22Rv1 (cell line): Measurements from ENCODE around the gene RAD51B.

Source experiments
- H3K27ac ChIP-seq: fragments of 450-650 bp; 2 replicates; pipeline ENCODE4 v1.5.1; 2017
- CTCF ChIP-seq: fragments of 450-650 bp; IDR thresholded peaks from 2 replicates; pipeline ENCODE4 v1.5.1; 2017; ENCODE audit warnings: mild to moderate bottlenecking
- ZFX ChIP-seq: fragments of 450-650 bp; IDR thresholded peaks from 2 replicates; pipeline ENCODE4 v1.6.1; 2017; ENCODE audit warnings: antibody characterized with exemption, borderline replicate concordance

The RAD51B gene

GRCh38 chr14:68291820-68292219 is 472.2 kb downstream of the RAD51B start:
- TF ChIP-seq CTCF (no peak), ZFX (no peak)
- H3K27ac ChIP-seq, result no peak overlapping the region

GRCh38 chr14:68292441-68293215 is 473.0 kb downstream of the RAD51B start:
- H3K27ac ChIP-seq, result no peak overlapping the region
- TF ChIP-seq CTCF (no peak), ZFX (no peak)

- no peak overlapping the region for H3K27ac ChIP-seq
- no peak for TF ChIP-seq CTCF
- TF ChIP-seq ZFX, result no peak
These were observed 473.8 kb downstream of the RAD51B start for GRCh38 chr14:68293404-68293803.

- TF ChIP-seq ZFX (no peak), CTCF (no peak)
- H3K27ac ChIP-seq, result no peak overlapping the region
These were observed 475.8 kb downstream of the RAD51B start for GRCh38 chr14:68295316-68295816.

- no peak for TF ChIP-seq ZFX
- TF ChIP-seq CTCF, result no peak
- H3K27ac ChIP-seq, result no peak overlapping the region
These were observed 477.5 kb downstream of the RAD51B start for GRCh38 chr14:68297039-68297438.

- no peak for TF ChIP-seq ZFX
- TF ChIP-seq CTCF, result no peak
These were observed 478.4 kb downstream of the RAD51B start for GRCh38 chr14:68297876-68298468.

GRCh38 chr14:68300608-68301007 is 481.0 kb downstream of the RAD51B start:
- TF ChIP-seq CTCF (no peak), ZFX (no peak)
- no peak overlapping the region for H3K27ac ChIP-seq

More at GRCh38 chr14:68297876-68298468, 478.4 kb downstream of the RAD51B start:
- no peak overlapping the region for H3K27ac ChIP-seq
